Progenitor cell of endocrine pancreas (in vitro differentiated cells): ENCODE measurements around the gene ST7. TPM values are rescaled to one million over a fixed set of nuclear protein-coding genes. Genes with fewer than 3 reads are reported as not detected.

ENCODE experiments used
- DNase-seq: peaks from one replicate; pipeline ENCODE4 v3.0.0; 2021; ENCODE audit warnings: low spot score; ENCODE audit not compliant: unreplicated experiment
- H3K27ac Mint-ChIP-seq: 2 replicates; pipeline ENCODE4 v1.8.0; 2021; ENCODE audit warnings: mild to moderate bottlenecking, moderate library complexity, mixed read lengths
- H3K27me3 Mint-ChIP-seq: 2 replicates; pipeline ENCODE4 v1.8.0; 2021; ENCODE audit warnings: mixed read lengths
- H3K36me3 Mint-ChIP-seq: 2 replicates; pipeline ENCODE4 v1.8.0; 2022; ENCODE audit warnings: mixed read lengths; ENCODE audit not compliant: insufficient read depth
- H3K4me1 Mint-ChIP-seq: 2 replicates; pipeline ENCODE4 v1.8.0; 2021; ENCODE audit warnings: low read depth, mixed read lengths
- H3K4me3 Mint-ChIP-seq: 2 replicates; pipeline ENCODE4 v1.8.0; 2021; ENCODE audit warnings: low read depth, mild to moderate bottlenecking, moderate library complexity, mixed read lengths
- H3K9me3 Mint-ChIP-seq: 2 replicates; pipeline ENCODE4 v1.8.0; 2021; ENCODE audit warnings: low read depth, mixed read lengths
- CTCF ChIP-seq: fragments of 200-600 bp; sonication (generic); IDR thresholded peaks from one replicate; pipeline ENCODE4 v1.5.0; 2021; ENCODE audit warnings: antibody characterized with exemption, mild to moderate bottlenecking; ENCODE audit not compliant: unreplicated experiment
- total RNA-seq: library from RNA; stranded (reverse); gene quantifications from 2 replicates; pipeline ENCODE4 v1.2.1, GENCODE V29; 2021

Gene ST7
- total RNA-seq, 1 donor from 2014 or later: 24.8 TPM

- no peak for TF ChIP-seq CTCF
- Mint-ChIP-seq H3K27ac (no peak overlapping the region), H3K36me3 (peaks cover 2% of the 10 kb centered on the region), H3K4me1 (peaks cover 2% of the 10 kb centered on the region), H3K4me3 (no peak overlapping the region), H3K9me3 (no peaks in the 10 kb centered on the region), H3K27me3 (no peaks in the 10 kb centered on the region)
- no peak for DNase-seq
Measured at GRCh38 chr7:117192108-117192507, 238.8 kb downstream of the ST7 start.

- H3K9me3 Mint-ChIP-seq: no peaks in the 10 kb centered on the region
- no peak overlapping the region for H3K4me3 Mint-ChIP-seq
- no peaks in the 10 kb centered on the region for H3K4me1 Mint-ChIP-seq
- TF ChIP-seq CTCF: no peak
- H3K27me3 Mint-ChIP-seq: no peaks in the 10 kb centered on the region
- H3K36me3 Mint-ChIP-seq: peaks cover 5% of the 10 kb centered on the region
- peak overlapping the region; percentile 43 for H3K27ac Mint-ChIP-seq
- no peak for DNase-seq
Measured at GRCh38 chr7:117193564-117193963, 240.3 kb downstream of the ST7 start.

- no peaks in the 10 kb centered on the region for H3K4me1 Mint-ChIP-seq
- TF ChIP-seq CTCF: no peak
- DNase-seq: no peak
- H3K36me3 Mint-ChIP-seq: peaks cover 6% of the 10 kb centered on the region
- no peaks in the 10 kb centered on the region for H3K9me3 Mint-ChIP-seq
- no peak overlapping the region for H3K27ac Mint-ChIP-seq
- H3K27me3 Mint-ChIP-seq: no peaks in the 10 kb centered on the region
- no peak overlapping the region for H3K4me3 Mint-ChIP-seq
Measured at GRCh38 chr7:117194445-117194844, 241.1 kb downstream of the ST7 start.

GRCh38 chr7:117195361-117196029 lies 242.2 kb downstream of the ST7 start:
- no peak overlapping the region for H3K4me3 Mint-ChIP-seq
- no peaks in the 10 kb centered on the region for H3K4me1 Mint-ChIP-seq
- no peaks in the 10 kb centered on the region for H3K27me3 Mint-ChIP-seq
- DNase-seq: no peak
- no peak overlapping the region for H3K27ac Mint-ChIP-seq
- peaks cover 5% of the 10 kb centered on the region for H3K36me3 Mint-ChIP-seq
- TF ChIP-seq CTCF: no peak
- no peaks in the 10 kb centered on the region for H3K9me3 Mint-ChIP-seq

GRCh38 chr7:117200132-117200531 lies 246.8 kb downstream of the ST7 start:
- peaks cover 6% of the 10 kb centered on the region for H3K36me3 Mint-ChIP-seq
- no peak for TF ChIP-seq CTCF
- H3K4me3 Mint-ChIP-seq: no peak overlapping the region
- no peak for DNase-seq
- H3K27ac Mint-ChIP-seq: no peak overlapping the region
- H3K4me1 Mint-ChIP-seq: no peaks in the 10 kb centered on the region
- H3K27me3 Mint-ChIP-seq: no peaks in the 10 kb centered on the region
- no peaks in the 10 kb centered on the region for H3K9me3 Mint-ChIP-seq
